Measurements from ENCODE around the gene SYTL1. TPM values are rescaled to one million over a fixed set of nuclear protein-coding genes. Genes with fewer than 3 reads are reported as not detected.

SYTL1 gene
- total and polyA plus RNA-seq, 9 of the 15 experiments (the other 6 are each of a cell fraction or from before 2014, with no cell fraction given) = 0.04 to 9.3 (median 1.7) TPM

DNA sequence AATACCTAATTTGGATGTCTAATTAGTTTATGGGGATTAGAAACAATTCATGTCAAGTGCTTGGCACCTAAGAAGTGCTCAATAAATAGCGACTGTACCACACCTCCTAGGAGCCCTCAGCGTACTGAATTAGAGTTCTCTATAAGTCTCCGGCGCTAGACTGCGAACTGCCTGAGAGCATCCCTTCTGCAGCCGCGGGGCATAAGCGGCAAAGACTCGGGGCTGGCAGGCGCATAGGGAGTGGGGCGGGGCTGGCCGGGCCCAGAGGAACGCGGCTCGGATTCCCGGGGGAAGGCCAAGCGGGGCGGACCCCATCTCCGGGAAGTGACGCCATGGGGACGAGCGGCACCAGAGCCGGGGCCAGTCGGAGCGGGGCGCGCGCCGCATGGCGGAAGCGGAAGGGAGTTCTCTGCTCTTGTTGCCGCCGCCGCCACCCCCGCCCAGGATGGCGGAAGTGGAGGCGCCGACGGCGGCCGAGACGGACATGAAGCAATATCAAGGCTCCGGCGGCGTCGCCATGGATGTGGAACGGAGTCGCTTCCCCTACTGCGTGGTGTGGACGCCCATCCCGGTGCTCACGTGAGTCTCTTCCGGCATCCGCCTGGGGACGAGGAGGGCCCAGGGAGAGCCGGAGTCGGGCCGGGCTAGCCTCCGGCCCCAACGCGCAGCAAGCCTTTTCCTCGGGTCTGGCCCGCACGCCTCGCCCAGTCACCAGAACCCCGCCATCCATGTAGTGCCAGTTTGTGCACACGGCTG, 19.8 kb upstream of the SYTL1 start, which contains the start of gene TMEM222 (continued):
- TF ChIP-seq, protein P1, sequence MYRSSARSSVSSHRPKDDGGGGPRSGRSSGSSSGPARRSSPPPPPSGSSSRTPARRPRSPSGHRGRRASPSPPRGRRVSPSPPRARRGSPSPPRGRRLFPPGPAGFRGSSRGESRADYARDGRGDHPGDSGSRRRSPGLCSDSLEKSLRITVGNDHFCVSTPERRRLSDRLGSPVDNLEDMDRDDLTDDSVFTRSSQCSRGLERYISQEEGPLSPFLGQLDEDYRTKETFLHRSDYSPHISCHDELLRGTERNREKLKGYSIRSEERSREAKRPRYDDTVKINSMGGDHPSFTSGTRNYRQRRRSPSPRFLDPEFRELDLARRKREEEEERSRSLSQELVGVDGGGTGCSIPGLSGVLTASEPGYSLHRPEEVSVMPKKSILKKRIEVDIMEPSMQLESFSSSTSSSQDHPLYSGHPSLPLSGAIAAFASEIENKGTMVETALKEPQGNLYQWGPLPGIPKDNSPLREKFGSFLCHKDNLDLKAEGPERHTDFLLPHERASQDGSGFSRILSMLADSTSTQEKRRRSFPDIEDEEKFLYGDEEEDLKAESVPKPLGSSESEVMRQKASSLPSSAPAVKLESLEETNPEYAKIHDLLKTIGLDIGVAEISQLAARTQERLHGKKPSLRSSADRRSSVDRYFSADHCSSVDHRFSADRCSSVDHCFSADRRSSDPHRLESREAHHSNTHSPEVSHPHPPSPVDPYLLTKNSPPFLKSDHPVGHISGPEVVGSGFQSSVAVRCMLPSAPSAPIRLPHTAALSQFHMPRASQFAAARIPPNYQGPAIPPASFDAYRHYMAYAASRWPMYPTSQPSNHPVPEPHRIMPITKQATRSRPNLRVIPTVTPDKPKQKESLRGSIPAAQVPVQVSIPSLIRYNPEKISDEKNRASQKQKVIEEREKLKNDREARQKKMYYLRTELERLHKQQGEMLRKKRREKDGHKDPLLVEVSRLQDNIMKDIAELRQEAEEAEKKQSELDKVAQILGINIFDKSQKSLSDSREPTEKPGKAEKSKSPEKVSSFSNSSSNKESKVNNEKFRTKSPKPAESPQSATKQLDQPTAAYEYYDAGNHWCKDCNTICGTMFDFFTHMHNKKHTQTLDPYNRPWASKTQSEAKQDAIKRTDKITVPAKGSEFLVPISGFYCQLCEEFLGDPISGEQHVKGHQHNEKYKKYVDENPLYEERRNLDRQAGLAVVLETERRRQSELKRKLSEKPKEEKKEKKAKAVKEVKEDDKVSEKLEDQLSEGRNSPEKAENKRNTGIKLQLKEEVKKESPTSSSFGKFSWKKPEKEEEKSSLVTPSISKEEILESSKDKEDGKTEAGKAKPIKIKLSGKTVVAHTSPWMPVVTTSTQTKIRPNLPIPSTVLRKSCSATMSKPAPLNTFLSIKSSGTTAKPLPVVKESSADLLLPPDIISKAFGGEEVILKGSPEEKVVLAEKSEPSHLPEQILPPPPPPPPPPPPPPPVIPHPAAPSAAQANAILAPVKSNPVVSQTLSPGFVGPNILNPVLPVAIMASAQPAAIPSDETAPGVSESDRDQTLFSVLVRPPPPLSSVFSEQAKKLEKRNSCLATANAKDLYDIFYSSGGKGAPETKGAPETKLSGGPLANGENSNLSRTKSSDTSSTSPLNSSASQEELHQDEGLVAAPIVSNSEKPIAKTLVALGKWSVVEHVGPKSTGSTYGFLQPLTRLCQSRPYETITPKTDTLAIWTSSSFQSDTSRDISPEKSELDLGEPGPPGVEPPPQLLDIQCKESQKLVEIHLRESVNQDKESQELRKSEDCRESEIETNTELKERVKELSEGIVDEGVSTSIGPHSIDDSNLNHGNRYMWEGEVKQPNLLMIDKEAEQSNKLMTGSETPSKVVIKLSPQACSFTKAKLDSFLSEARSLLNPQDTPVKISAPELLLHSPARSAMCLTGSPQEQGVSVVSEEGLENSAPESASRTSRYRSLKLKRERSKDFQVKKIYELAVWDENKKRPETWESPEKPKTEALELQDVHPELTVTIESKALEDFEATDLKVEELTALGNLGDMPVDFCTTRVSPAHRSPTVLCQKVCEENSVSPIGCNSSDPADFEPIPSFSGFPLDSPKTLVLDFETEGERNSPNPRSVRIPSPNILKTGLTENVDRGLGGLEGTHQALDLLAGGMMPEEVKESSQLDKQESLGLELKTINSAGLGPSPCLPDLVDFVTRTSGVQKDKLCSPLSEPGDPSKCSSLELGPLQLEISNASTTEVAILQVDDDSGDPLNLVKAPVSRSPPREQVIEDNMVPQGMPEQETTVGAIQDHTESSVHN (IDR thresholded peaks at IDR 0.05; ENCODE audit: borderline replicate concordance in 1 of 2, low read depth in 1 of 2) = no peak
- TF ChIP-seq TAF9B (IDR thresholded peaks at IDR 0.05; ENCODE audit: partially characterized antibody) = peak; percentile 87
- no peak for TF ChIP-seq NCOA2 (IDR thresholded peaks at IDR 0.05; ENCODE audit: partially characterized antibody in 2 of 2)
- no peak for TF ChIP-seq NFE2L1 (tag; IDR thresholded peaks at IDR 0.05; ENCODE audit: borderline replicate concordance, low read depth)
- peak; percentile 68 to 87; a peak in 3 of 4 replicates for TF ChIP-seq TEAD1 (CRISPR knock-in tag; IDR thresholded peaks at IDR 0.05)
- TF ChIP-seq ELF2 (CRISPR knock-in tag; IDR thresholded peaks at IDR 0.05) = peak; percentile 97
- TF ChIP-seq MECOM (CRISPR knock-in tag; IDR thresholded peaks at IDR 0.05) = no peak
- TF ChIP-seq NUFIP1 (IDR thresholded peaks at IDR 0.05; ENCODE audit: partially characterized antibody) = no peak
- TF ChIP-seq, protein P2, sequence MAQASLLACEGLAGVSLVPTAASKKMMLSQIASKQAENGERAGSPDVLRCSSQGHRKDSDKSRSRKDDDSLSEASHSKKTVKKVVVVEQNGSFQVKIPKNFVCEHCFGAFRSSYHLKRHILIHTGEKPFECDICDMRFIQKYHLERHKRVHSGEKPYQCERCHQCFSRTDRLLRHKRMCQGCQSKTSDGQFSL (CRISPR knock-in tag; IDR thresholded peaks at IDR 0.05) = peak; percentile 89
- TF ChIP-seq, protein P2 (tag; IDR thresholded peaks at IDR 0.05) = no peak
- TF ChIP-seq, protein P3, sequence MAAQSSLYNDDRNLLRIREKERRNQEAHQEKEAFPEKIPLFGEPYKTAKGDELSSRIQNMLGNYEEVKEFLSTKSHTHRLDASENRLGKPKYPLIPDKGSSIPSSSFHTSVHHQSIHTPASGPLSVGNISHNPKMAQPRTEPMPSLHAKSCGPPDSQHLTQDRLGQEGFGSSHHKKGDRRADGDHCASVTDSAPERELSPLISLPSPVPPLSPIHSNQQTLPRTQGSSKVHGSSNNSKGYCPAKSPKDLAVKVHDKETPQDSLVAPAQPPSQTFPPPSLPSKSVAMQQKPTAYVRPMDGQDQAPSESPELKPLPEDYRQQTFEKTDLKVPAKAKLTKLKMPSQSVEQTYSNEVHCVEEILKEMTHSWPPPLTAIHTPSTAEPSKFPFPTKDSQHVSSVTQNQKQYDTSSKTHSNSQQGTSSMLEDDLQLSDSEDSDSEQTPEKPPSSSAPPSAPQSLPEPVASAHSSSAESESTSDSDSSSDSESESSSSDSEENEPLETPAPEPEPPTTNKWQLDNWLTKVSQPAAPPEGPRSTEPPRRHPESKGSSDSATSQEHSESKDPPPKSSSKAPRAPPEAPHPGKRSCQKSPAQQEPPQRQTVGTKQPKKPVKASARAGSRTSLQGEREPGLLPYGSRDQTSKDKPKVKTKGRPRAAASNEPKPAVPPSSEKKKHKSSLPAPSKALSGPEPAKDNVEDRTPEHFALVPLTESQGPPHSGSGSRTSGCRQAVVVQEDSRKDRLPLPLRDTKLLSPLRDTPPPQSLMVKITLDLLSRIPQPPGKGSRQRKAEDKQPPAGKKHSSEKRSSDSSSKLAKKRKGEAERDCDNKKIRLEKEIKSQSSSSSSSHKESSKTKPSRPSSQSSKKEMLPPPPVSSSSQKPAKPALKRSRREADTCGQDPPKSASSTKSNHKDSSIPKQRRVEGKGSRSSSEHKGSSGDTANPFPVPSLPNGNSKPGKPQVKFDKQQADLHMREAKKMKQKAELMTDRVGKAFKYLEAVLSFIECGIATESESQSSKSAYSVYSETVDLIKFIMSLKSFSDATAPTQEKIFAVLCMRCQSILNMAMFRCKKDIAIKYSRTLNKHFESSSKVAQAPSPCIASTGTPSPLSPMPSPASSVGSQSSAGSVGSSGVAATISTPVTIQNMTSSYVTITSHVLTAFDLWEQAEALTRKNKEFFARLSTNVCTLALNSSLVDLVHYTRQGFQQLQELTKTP (IDR thresholded peaks at IDR 0.05; ENCODE audit: low read depth in 1 of 2, partially characterized antibody in 2 of 2) = peak in 1 of 2 experiments; percentile 72
- TF ChIP-seq MEIS2 (IDR thresholded peaks at IDR 0.05; ENCODE audit: partially characterized antibody) = peak; percentile 24
- TF ChIP-seq ARID1B (IDR thresholded peaks at IDR 0.05) = peak; percentile 25
- TF ChIP-seq ZNF717 (CRISPR knock-in tag; IDR thresholded peaks at IDR 0.05) = no peak

Data from K562 (cell line).